ENCODE measurements around the gene TCF19.

- TF ChIP-seq CTCF (IDR thresholded peaks at IDR 0.05): no peak
- TF ChIP-seq POLR2A (IDR thresholded peaks at IDR 0.05): no peak
- TF ChIP-seq POLR2AphosphoS5 (IDR thresholded peaks at IDR 0.05): no peak
Measured at GRCh38 chr6:31145386-31145785, 13.0 kb upstream of the TCF19 start.

Data from prostate gland (tissue), 2 donors.